Loucy (cell line): ENCODE measurements around the gene ENKD1.

Experiments
- CTCF ChIP-seq: fragments of 200-600 bp; sonication (generic); conservative IDR thresholded peaks from 2 replicates; pipeline ENCODE4 v1.5.1; 2014; ENCODE audit warnings: mild to moderate bottlenecking, antibody characterized with exemption, low read length
- EZH2phosphoT487 ChIP-seq: fragments of 200-600 bp; IDR thresholded peaks from 2 replicates; pipeline ENCODE4 v1.6.1; 2018; ENCODE audit warnings: antibody characterized with exemption, mild to moderate bottlenecking, moderate library complexity, borderline replicate concordance

- TF ChIP-seq CTCF, result peak; percentile 52
- no peak for TF ChIP-seq EZH2phosphoT487
Measured at GRCh38 chr16:67613808-67614207, 52.7 kb downstream of the ENKD1 start.
